GF-D8 (cell line): ENCODE data around the gene GABBR2.

Source experiments
- DNase-seq: peaks from one replicate; lab custom pipeline; 2025; lab: John Stamatoyannopoulos, UW

Gene GABBR2

DNA sequence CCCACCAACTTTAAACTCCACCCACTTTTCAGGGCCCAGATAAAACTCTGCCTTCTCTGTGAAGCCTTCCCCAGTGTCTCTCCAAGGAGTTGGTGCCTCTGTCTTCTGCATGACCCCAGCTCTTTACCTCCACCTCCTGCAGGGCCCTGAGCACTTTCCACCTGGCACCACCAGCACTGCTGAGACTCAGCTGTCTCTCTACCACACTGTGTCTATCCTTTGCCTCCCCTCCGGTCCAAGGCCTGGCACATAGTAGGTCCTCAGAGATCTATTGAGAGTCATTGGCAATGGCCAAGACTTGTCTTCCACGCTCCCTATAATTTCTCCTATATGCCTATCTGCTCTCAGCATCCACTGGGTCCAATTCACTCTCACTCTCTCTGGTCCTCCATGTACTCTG, 12.9 kb upstream of the GABBR2 start:
- no peak for DNase-seq

GRCh38 chr9:98720402-98720801, 11.7 kb upstream of the GABBR2 start:
- no peak for DNase-seq

DNA sequence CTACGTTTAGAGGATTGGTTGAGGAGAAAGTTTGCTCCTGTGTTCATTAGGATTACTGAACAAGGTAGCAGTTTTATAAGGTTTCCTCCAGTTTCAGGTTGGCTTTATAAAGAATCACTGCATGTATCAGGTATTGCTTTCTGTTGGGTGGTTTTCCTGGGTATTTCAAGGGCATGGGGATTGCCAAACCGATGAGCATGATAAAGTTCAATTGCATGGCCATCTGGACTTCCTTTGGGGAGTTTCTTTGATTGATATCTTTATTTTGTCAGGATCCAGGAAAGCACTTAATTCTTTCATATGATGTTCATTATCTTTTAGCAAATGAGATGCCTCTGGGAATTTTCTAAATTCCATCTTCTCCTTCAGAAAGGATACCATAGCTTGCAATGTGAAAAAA, 10.3 kb upstream of the GABBR2 start:
- no peak for DNase-seq

GRCh38 chr9:98714833-98715232, 6.1 kb upstream of the GABBR2 start:
- no peak for DNase-seq

DNA sequence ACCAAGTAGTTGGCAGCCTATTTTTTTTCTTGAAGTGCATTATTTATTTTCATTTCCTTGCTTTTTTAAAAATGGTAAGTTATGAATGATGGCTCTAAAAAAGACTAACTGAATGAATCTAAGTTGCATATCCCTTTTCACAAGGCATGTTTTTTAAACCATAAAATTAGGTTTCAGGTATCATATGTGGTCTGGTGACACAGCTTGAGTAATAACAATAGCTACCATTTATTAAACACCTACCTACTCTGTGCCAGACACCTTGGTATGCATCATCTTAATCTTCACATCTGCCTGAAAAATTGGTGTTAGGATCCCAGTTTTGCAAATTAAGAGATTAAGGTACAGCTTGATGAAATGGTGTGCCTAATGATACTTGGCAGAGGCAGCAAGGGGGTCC, 4.3 kb upstream of the GABBR2 start:
- no peak for DNase-seq

DNA sequence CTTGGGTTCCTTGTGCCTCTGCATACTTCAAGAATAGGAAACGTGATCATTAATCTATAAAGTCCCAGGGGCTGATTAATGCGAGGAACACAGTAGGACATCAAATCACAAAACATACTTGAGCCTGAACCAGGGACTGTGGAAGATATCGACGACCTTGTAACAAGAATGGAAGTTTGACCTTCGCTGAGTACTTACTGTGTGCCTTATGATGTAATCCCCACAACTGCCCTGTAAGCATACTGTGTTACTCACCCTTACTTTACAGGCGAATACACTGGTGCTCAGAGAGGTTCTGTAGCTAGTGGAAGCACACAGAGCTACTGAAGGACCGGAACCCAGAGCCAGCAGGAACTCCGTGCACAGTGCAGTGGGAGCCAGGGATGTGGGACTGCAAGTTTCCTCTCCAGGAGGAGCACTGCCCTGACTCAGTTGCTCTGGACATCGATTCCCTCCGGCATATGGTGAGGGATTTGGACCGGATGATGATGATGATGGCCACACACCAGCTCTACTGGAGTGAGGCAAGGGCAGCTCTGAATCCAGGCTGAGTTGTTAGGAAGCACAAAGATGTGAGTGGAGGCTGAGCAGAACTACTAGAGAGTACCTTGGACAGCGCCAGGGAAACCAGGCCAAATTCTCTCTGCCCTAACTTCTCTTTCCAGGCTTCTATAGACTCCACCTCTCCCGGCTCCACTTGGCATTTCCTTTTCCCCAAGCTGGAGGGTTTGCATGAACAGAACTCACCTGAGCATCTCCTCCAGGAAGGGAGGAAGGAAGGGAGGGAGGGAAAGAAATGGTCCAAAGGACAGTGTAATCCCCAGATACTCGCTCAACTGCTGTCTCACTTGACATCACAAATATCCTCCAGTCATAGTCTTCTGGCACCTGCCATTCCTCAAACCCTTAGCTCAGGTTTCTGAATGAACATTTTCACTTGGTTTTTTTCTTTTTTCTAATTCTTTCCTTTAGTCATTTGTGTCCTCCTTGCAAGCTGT, 1.5 kb upstream of the GABBR2 start:
- no peak for DNase-seq

DNA sequence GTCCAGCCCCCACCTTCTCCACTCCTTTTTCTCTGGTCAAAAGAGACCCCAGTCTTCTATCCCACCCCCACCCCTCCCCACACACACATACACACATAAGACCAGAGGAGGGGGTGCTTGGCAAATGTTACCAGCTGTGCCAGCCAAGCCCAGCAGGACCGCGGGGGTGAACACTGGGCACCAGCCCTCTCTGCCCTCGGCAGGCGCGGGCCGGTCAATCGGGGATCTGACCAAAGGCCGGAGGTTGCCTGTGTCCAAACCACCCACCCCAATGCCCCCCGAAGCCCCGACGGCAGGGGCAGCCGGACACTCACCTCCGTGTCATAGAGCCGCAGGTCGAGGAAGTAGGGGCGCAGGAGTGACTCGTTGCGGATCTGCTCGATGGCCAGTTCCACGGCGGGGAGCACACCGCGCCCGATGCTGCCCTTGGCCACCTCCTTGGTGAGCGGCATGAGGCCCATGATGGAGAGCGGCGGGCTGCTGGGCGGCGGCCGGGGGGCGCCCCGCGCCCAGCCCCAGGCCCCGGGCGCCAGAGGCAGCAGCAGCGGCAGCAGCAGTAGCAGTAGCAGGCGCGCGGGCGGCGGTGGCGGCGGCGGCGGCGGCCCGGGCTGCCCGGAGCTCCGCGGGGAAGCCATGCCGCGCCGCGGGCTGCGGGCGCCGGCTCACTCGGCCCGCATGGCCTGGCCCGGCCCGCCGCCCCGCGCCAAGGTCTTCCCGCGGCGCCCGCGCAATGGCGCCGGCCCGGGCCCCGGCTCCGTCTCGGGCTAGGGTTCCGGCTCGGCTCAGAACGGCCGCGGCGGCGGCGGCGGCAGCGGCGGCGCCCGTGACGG, 417 bp downstream of the GABBR2 start:
- DNase-seq = no peak

GRCh38 chr9:98707166-98708102, 1.3 kb downstream of the GABBR2 start:
- DNase-seq = no peak

GRCh38 chr9:98706651-98707165, 2.0 kb downstream of the GABBR2 start:
- DNase-seq = no peak

- no peak for DNase-seq
These were observed 5.8 kb downstream of the GABBR2 start for GRCh38 chr9:98702835-98703380.

- DNase-seq = no peak
These were observed 6.4 kb downstream of the GABBR2 start for GRCh38 chr9:98702340-98702739.

DNA sequence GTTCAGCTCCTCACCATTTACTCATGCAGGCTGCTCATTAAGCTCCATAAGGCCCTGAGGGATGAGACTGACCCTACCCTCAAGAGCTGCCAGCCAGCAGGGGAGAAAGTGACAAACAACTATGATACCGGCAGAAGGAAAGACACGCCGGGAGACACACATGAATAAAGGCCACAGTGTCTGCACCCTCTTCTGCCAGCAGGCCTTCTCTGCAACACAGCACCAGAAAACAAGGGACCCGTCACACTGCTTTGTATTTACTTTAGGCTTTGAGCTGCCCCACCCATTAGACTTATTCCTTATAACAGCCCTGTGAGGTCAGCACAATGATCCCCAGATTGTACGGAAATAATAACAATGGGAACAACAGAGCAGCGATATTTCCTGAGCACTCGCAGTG, 7.2 kb downstream of the GABBR2 start:
- DNase-seq = no peak

DNA sequence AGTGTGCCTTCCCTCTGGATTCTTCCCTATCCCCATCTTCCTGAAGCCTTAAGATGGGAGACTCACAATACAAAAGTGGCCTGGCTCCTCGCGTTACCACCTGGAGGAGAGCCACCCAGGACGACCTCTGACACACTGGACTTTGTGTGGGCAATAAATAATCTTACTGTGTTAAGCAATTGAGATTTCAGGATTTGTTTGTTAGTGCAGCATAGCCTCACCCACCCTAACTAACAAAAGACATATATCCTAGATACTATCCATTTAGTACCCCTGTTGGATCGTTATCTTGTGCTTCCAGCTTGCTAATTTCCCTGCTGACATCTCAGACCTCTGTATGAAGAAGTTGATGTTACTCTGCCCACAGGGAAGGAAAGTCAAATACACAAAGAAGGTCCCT, 7.9 kb downstream of the GABBR2 start:
- no peak for DNase-seq

DNA sequence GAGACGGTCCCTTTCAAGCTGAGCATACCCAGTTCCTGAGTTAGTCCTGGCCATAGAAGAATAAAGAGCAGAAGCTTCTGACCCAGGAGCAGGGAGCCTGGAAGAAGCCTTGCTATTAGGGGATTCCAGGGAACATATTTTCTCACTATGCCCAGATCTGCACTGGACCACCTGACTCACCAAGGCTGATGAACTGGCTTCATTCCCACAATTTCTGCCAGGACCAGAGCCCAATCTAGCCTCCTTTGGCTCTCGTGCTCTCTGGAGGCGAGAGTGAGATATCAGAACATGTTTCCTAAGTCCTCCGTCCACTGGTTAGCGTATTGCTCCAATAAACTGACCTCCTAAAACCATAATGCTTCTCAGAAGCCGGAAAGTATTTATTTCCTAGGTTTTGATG, 9.9 kb downstream of the GABBR2 start:
- DNase-seq = no peak

- no peak for DNase-seq
These were observed 13.8 kb downstream of the GABBR2 start for GRCh38 chr9:98694943-98695342.

DNA sequence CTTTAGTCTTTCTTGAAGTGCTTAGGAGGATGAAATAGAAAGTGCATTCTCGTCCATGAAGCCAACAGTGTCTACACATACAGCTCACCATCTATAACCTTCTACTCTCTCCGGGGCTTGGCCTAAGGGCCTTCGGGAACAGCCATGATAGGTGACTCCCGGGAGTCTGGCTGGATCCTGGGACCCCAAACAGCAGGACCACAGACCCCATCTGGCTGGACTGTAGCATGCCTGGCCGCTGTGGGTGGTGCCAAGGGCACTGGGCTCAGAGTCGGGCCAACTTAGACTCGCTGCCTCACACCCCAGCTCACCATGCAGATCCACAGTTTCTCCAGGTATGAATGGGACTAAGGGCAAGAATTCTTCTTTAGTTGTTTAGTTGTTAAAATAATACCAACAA, 16.3 kb downstream of the GABBR2 start:
- DNase-seq = no peak

GRCh38 chr9:98691890-98692289, 16.8 kb downstream of the GABBR2 start:
- DNase-seq = no peak

DNA sequence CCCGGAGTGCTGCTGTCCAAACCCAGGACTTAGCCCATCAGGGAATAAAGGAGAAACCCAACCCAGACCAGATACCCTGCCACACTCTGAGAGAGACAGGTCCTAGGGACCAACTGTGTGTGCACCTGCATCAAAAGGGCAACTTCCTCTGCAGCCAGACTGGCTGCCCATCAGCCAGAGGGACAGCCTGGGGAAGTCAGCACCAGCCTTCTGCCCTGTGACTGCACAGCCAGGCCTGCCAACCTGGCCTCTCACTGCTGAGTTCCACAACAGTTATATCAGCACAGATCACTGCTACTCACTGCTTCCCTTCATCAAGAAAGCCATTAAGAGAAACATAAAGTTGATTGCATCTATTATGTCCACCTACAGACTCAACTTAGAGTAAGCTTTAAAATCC, 18.0 kb downstream of the GABBR2 start:
- DNase-seq = no peak

GRCh38 chr9:98688710-98689495, 19.8 kb downstream of the GABBR2 start:
- DNase-seq = no peak

DNA sequence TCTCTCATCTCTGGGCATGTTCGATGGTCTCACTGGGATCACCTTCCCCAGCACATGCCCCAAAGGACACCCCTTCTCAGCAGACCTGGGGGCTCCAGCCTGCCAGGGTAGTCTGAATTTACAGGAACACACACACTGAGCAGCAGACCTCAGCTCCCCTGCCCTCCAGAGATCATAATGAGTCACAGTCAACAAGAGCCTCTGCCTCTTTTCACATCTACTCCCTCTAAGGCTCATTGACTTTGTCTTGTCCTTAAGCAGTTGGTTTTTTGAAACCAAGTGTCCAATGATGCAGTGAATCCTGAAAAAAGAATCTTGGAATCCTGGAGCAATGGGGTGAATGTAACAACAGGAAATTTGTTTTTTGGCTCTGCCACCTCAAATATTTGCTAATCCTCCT, 20.8 kb downstream of the GABBR2 start:
- DNase-seq = no peak
